ENCODE data around the gene CPEB3.
"Not testable (repeated sequence)": the region's sequence is repeated elsewhere in the genome, so short reads cannot be mapped to it uniquely, and the experiment has no call there.

CPEB3 gene

DNA sequence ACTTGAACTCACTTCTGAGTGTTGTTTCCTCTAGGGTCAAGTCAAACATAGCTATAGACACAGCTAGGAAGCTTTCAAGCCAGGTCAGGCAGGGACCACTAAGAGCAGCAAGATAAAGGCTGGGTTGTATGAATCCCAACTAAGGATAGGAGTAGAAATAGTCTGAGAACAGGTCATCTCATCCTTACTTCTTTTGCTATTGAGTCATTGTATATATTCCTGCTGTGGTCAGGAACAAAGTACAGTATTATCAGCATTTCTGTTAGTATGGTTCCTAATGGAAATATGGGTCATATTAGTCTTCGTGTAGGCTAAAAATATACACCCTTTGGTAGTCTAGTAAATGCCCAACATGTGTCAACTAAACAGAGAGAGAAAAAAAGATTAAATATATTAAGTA is 222.0 kb downstream of the CPEB3 start:
- ATAC-seq (replicated peaks) (no peak), DNase-seq (no peak)
- Mint-ChIP-seq H3K36me3 (no peaks in the 10 kb centered on the region), H3K4me1 (no peaks in the 10 kb centered on the region), H3K27me3 (no peaks in the 10 kb centered on the region), H3K4me3 (no peak overlapping the region), H3K27ac (no peak overlapping the region), H3K9me3 (no peaks in the 10 kb centered on the region)

- Mint-ChIP-seq H3K4me1 (no peaks in the 10 kb centered on the region), H3K4me3 (no peak overlapping the region), H3K36me3 (no peaks in the 10 kb centered on the region), H3K27ac (no peak overlapping the region), H3K9me3 (no peaks in the 10 kb centered on the region), H3K27me3 (no peaks in the 10 kb centered on the region)
- DNase-seq (no peak), ATAC-seq (replicated peaks) (no peak)
Observed at GRCh38 chr10:92066386-92066785, 224.5 kb downstream of the CPEB3 start.

DNA sequence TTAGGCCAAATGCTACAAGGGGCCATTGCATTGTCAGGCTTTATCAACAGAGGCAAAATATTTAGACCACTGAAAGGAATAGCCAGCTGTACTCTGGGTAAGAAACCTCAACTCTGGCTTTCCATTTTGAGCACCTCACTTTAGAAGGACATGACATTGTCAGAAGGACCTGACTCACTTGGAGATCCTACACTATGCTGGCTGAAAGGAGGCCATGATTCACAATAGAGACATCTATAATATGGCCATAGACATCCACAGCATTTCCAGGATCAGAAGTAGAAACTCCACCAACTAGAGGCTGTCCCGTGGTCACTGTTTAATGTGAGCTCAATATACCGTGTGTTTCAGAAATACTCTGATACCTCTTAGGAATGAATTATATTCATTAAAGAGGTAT is 226.4 kb downstream of the CPEB3 start:
- Mint-ChIP-seq H3K4me3 (no peak overlapping the region), H3K4me1 (no peaks in the 10 kb centered on the region), H3K36me3 (peaks cover 0 to 3% of the 10 kb centered on the region in 2 donors), H3K27ac (no peak overlapping the region), H3K9me3 (no peaks in the 10 kb centered on the region), H3K27me3 (no peaks in the 10 kb centered on the region)
- ATAC-seq (replicated peaks) (no peak), DNase-seq (no peak)

DNA sequence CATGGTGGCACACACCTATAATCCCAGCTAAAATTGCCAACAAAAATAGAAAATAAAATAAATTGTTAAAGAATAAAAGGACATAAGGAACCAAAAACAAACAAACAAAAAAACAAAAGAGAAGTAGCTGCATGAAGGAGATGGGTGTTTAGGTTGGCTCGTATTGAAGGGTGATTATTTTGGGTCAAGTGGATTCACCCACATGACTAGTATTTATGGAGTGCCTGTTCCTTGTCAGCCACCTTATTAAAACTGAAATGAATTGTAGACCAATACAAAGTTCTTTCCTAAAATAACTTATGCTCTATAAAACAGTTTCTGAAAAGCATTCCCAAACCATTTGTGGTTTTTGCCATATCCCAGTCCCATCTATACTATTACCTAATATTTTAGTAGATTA is 228.6 kb downstream of the CPEB3 start:
- ATAC-seq (replicated peaks), result no peak
- DNase-seq, result no peak
- H3K4me1 Mint-ChIP-seq, result no peaks in the 10 kb centered on the region
- no peak overlapping the region for H3K27ac Mint-ChIP-seq
- no peaks in the 10 kb centered on the region for H3K9me3 Mint-ChIP-seq
- peaks cover 0 to 3% of the 10 kb centered on the region in 2 donors for H3K36me3 Mint-ChIP-seq
- H3K27me3 Mint-ChIP-seq, result no peaks in the 10 kb centered on the region
- no peak overlapping the region for H3K4me3 Mint-ChIP-seq

DNA sequence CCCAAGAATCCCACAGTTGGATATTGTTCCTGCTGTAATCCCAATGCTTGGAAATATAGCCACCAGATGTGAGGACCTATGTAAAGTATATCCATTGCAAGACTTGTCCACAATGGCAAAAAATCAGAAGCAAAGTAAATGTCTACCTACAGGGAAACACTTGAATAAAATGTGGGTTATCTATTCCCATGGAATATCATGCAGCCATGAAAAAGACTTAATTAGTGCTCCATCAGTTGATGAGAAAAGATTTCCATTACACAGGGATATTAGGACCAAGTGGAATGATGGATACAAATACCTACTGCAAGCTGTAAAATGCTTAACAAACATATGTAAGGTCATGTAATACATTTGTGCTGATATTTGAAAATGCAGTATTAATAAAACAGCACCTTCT is 236.1 kb downstream of the CPEB3 start:
- H3K36me3 Mint-ChIP-seq, result peaks cover 0 to 18% of the 10 kb centered on the region in 2 donors
- no peak overlapping the region for H3K4me3 Mint-ChIP-seq
- no peaks in the 10 kb centered on the region for H3K9me3 Mint-ChIP-seq
- H3K27me3 Mint-ChIP-seq, result no peaks in the 10 kb centered on the region
- peaks cover 2 to 4% of the 10 kb centered on the region in 2 donors for H3K4me1 Mint-ChIP-seq
- no peak overlapping the region for H3K27ac Mint-ChIP-seq
- ATAC-seq (replicated peaks), result no peak
- DNase-seq, result no peak

- Mint-ChIP-seq H3K27ac (peak overlapping the region; percentile 38), H3K4me1 (peaks cover 11 to 12% of the 10 kb centered on the region in 2 donors), H3K9me3 (no peaks in the 10 kb centered on the region), H3K4me3 (no peak overlapping the region), H3K36me3 (peaks cover 0 to 18% of the 10 kb centered on the region in 2 donors), H3K27me3 (no peaks in the 10 kb centered on the region)
- ATAC-seq (replicated peaks), result no peak
- no peak for DNase-seq
Observed at GRCh38 chr10:92052741-92053140, 238.1 kb downstream of the CPEB3 start.

- peaks cover 13 to 15% of the 10 kb centered on the region in 2 donors for H3K4me1 Mint-ChIP-seq
- ATAC-seq (replicated peaks), result no peak
Observed at GRCh38 chr10:92052088-92052487, 238.8 kb downstream of the CPEB3 start.

DNA sequence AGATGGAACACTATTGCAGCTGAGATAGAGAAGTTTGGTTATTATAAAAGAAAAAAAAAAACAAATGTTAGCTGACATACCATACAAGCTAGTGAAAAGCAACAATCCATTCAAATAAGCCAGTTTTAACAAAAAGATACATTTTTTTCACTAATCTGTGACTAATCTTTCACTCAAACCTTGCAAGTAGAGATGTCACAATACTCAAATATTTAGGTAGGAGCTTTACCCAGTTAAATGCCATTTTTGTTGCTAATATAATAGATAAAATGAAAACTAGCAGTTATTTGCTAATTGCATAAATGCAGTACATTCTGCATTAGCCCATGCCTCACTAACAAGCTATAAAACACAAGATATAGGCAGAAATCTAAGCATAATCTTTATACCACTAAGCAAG is 243.7 kb downstream of the CPEB3 start:
- DNase-seq (no peak), ATAC-seq (replicated peaks) (no peak)
- Mint-ChIP-seq H3K4me3 (no peak overlapping the region), H3K36me3 (peaks cover 1 to 12% of the 10 kb centered on the region in 2 donors), H3K4me1 (peaks cover 10 to 11% of the 10 kb centered on the region in 2 donors), H3K27ac (no peak overlapping the region), H3K9me3 (no peaks in the 10 kb centered on the region), H3K27me3 (no peaks in the 10 kb centered on the region)

More at GRCh38 chr10:92052088-92052487, 238.8 kb downstream of the CPEB3 start:
- Mint-ChIP-seq H3K4me3 (no peak overlapping the region), H3K36me3 (peaks cover 0 to 18% of the 10 kb centered on the region in 2 donors), H3K27ac (no peak overlapping the region), H3K9me3 (no peaks in the 10 kb centered on the region), H3K27me3 (no peaks in the 10 kb centered on the region)
- DNase-seq, result no peak

GRCh38 chr10:92045641-92046106 is 245.2 kb downstream of the CPEB3 start:
- no peaks in the 10 kb centered on the region for H3K27me3 Mint-ChIP-seq
- H3K4me3 Mint-ChIP-seq, result no peak overlapping the region
- H3K36me3 Mint-ChIP-seq, result peaks cover 1 to 14% of the 10 kb centered on the region in 2 donors
- no peaks in the 10 kb centered on the region for H3K9me3 Mint-ChIP-seq
- DNase-seq (no peak), ATAC-seq (replicated peaks) (no peak)
- H3K27ac Mint-ChIP-seq, result no peak overlapping the region
- H3K4me1 Mint-ChIP-seq, result peaks cover 10 to 11% of the 10 kb centered on the region in 2 donors

GRCh38 chr10:92042541-92042940 is 248.3 kb downstream of the CPEB3 start:
- no peaks in the 10 kb centered on the region for H3K9me3 Mint-ChIP-seq
- H3K27ac Mint-ChIP-seq, result no peak overlapping the region
- peaks cover 2 to 15% of the 10 kb centered on the region in 2 donors for H3K36me3 Mint-ChIP-seq
- H3K4me3 Mint-ChIP-seq, result no peak overlapping the region
- no peak for DNase-seq
- ATAC-seq (replicated peaks), result no peak
- no peaks in the 10 kb centered on the region for H3K27me3 Mint-ChIP-seq
- H3K4me1 Mint-ChIP-seq, result peaks cover 0 to 1% of the 10 kb centered on the region in 2 donors

DNA sequence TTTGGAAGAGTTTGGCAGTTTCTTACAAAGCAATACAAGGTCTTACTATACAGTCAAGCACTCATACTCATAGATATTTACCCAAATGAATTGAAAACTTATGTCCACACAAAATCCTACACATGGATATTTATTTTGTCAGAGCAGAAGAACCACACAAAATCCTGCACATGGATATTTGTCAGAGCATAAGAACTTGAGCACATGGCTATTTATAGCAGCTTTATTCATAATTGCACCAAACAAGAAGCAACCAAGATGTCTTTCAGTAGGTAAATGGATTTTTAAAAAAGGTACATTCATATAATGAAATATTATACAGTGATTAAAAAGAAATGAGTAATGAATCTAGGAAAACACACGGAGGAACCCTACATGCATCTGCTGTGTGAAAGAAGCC is 251.9 kb downstream of the CPEB3 start:
- no peak for DNase-seq
- Mint-ChIP-seq H3K36me3 (peaks cover 21 to 41% of the 10 kb centered on the region in 2 donors), H3K27me3 (no peaks in the 10 kb centered on the region), H3K9me3 (no peaks in the 10 kb centered on the region), H3K27ac (no peak overlapping the region), H3K4me1 (no peaks in the 10 kb centered on the region), H3K4me3 (no peak overlapping the region)
- no peak for ATAC-seq (replicated peaks)

- H3K27me3 Mint-ChIP-seq; ATAC-seq (replicated peaks): not testable (repeated sequence)
- H3K36me3 Mint-ChIP-seq, result peaks cover 45 to 54% of the 10 kb centered on the region in 2 donors
Observed at GRCh38 chr10:92033070-92033469, 257.8 kb downstream of the CPEB3 start.

GRCh38 chr10:92031580-92031979 is 259.3 kb downstream of the CPEB3 start:
- Mint-ChIP-seq H3K4me1 (no peaks in the 10 kb centered on the region), H3K27ac (no peak overlapping the region), H3K4me3 (no peak overlapping the region), H3K9me3 (peaks cover 0 to 2% of the 10 kb centered on the region in 2 donors), H3K36me3 (peaks cover 54 to 58% of the 10 kb centered on the region in 2 donors), H3K27me3 (no peaks in the 10 kb centered on the region)
- DNase-seq, result no peak
- ATAC-seq (replicated peaks), result no peak

More at GRCh38 chr10:92033070-92033469, 257.8 kb downstream of the CPEB3 start:
- not testable (repeated sequence) for H3K9me3 Mint-ChIP-seq, H3K4me3 Mint-ChIP-seq, DNase-seq, H3K27ac Mint-ChIP-seq, H3K4me1 Mint-ChIP-seq

DNA sequence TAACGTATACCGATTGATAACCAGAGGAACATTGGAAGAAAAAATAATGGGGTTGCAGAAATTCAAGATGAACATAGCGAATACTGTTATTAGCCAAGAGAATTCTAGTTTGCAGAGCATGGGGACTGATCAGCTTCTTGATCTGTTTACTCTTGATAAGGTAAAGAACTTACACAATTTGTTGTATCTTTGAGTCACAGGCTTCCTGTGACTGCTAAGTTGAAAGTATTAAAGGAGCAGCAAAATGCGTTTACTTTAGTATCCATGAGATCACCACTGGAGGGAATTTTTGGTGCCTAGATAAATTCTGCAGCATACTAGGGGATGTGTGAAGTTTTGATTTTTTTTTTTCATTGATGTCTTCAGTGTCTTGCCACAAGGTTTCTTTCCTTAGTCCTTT is 263.7 kb downstream of the CPEB3 start:
- H3K27ac Mint-ChIP-seq, result no peak overlapping the region
- H3K27me3 Mint-ChIP-seq, result no peaks in the 10 kb centered on the region
- no peak for DNase-seq
- H3K9me3 Mint-ChIP-seq, result no peaks in the 10 kb centered on the region
- no peak for ATAC-seq (replicated peaks)
- H3K4me1 Mint-ChIP-seq, result no peaks in the 10 kb centered on the region
- H3K36me3 Mint-ChIP-seq, result peaks cover 31 to 33% of the 10 kb centered on the region in 2 donors
- H3K4me3 Mint-ChIP-seq, result no peak overlapping the region

GRCh38 chr10:92025340-92025739 is 265.5 kb downstream of the CPEB3 start:
- not testable (repeated sequence) for ATAC-seq (replicated peaks); H3K4me1 Mint-ChIP-seq; H3K27me3 Mint-ChIP-seq; H3K4me3 Mint-ChIP-seq; H3K9me3 Mint-ChIP-seq; DNase-seq; H3K27ac Mint-ChIP-seq
- peaks cover 26 to 38% of the 10 kb centered on the region in 2 donors for H3K36me3 Mint-ChIP-seq

GRCh38 chr10:92024700-92025099 is 266.2 kb downstream of the CPEB3 start:
- Mint-ChIP-seq H3K4me1 (no peaks in the 10 kb centered on the region), H3K9me3 (no peaks in the 10 kb centered on the region), H3K4me3 (no peak overlapping the region), H3K36me3 (peaks cover 28 to 40% of the 10 kb centered on the region in 2 donors), H3K27me3 (no peaks in the 10 kb centered on the region), H3K27ac (no peak overlapping the region)
- DNase-seq (no peak), ATAC-seq (replicated peaks) (no peak)
